B cell (primary cell): ENCODE measurements around the gene MAPKAP1. TPM values are rescaled to one million over a fixed set of nuclear protein-coding genes. Genes with fewer than 3 reads are reported as not detected.

Source experiments
- ATAC-seq: fragments of 200-7000 bp; cut with Tn5 transposase; one replicate; pipeline ENCODE4 v1.10.0; 2021; ENCODE audit warnings: low read depth, mild to moderate bottlenecking, moderate number of reproducible peaks, moderate library complexity
- CTCF ChIA-PET: fragments of 350-600 bp; sonication (Branson Sonifier 250); formaldehyde crosslinking; loops from one replicate; lab custom pipeline; 2021; ENCODE audit warnings: antibody characterized with exemption, inconsistent platforms; lab: Charles Lee
- POLR2A ChIA-PET: fragments of 350-600 bp; sonication (Branson Sonifier 250); formaldehyde crosslinking; loops from one replicate; lab custom pipeline; 2021; ENCODE audit warnings: antibody characterized with exemption; lab: Charles Lee
- DNase-seq: peaks from one replicate; pipeline ENCODE4 v3.0.0; 2013
- H2AFZ ChIP-seq: 2 replicates; pipeline ENCODE4 v1.6.1; 2012; ENCODE audit warnings: mild to moderate bottlenecking, low read depth, low read length; ENCODE audit not compliant: insufficient read depth, poor library complexity, severe bottlenecking
- H3K27ac ChIP-seq, 2 donors: 1 replicate in 1 of 2; 2 replicates in 1 of 2; pipeline ENCODE4 v1.5.1; 2012 to 2013; ENCODE audit warnings: low read length in 2 of 2, mild to moderate bottlenecking in 2 of 2, moderate library complexity in 1 of 2
- H3K27me3 ChIP-seq, 4 experiments: fragments of 200-600 bp in 1 of 4; sonication (generic) in 1 of 4; replicated peaks in 1 of 4; 1 replicate in 2 of 4; 2 replicates in 2 of 4; pipeline versions ENCODE4 v1.6.1 to v1.7.0; 2013 to 2016; ENCODE audit warnings: low read length in 3 of 4, mild to moderate bottlenecking in 2 of 4, mixed read lengths in 1 of 4, moderate library complexity in 1 of 4; ENCODE audit not compliant: insufficient read depth in 4 of 4, control insufficient read depth in 3 of 4; ENCODE audit errors: control extremely low read depth in 1 of 4
- H3K36me3 ChIP-seq, 2 experiments: replicated peaks in 1 of 2; 1 replicate in 1 of 2; 2 replicates in 1 of 2; pipeline versions ENCODE4 v1.6.1 to v1.7.1; 2013; ENCODE audit warnings: low read length in 1 of 2; ENCODE audit not compliant: insufficient read depth in 2 of 2, control insufficient read depth in 1 of 2; ENCODE audit errors: control extremely low read depth in 1 of 2, extremely low read depth in 1 of 2
- H3K4me1 ChIP-seq, 2 donors: fragments of 200-600 bp in 1 of 2; sonication (generic) in 1 of 2; 1 replicate in 1 of 2; 2 replicates in 1 of 2; pipeline versions ENCODE4 v1.5.1 to v1.6.1; 2013 to 2017; ENCODE audit warnings: low read length in 2 of 2; ENCODE audit not compliant: control insufficient read depth in 2 of 2, insufficient read depth in 2 of 2
- H3K4me2 ChIP-seq: replicated peaks from 2 replicates; pipeline ENCODE3; 2012; ENCODE audit warnings: mild to moderate bottlenecking, low read depth, low read length; ENCODE audit not compliant: poor library complexity, severe bottlenecking
- H3K4me3 ChIP-seq, 5 experiments: fragments of 200-600 bp in 1 of 5; sonication (generic) in 1 of 5; 1 replicate in 3 of 5; 2 replicates in 2 of 5; pipeline versions ENCODE4 v1.5.1 to v1.7.0; 2011 to 2016; ENCODE audit warnings: low read length in 4 of 5, mild to moderate bottlenecking in 4 of 5, low read depth in 2 of 5, control low read depth in 1 of 5, moderate library complexity in 1 of 5; ENCODE audit not compliant: insufficient read depth in 1 of 5; ENCODE audit errors: control extremely low read depth in 1 of 5, extremely low read depth in 1 of 5
- H3K79me2 ChIP-seq: fragments of 200-600 bp; sonication (generic); one replicate; pipeline ENCODE4 v1.6.0; 2016; ENCODE audit warnings: low read length; ENCODE audit not compliant: control insufficient read depth, insufficient read depth
- H3K9ac ChIP-seq: fragments of 200-600 bp; sonication (generic); 2 replicates; pipeline ENCODE4 v1.6.1; 2017; ENCODE audit warnings: mild to moderate bottlenecking, low read length, moderate library complexity
- H3K9me3 ChIP-seq, 3 donors: one replicate each; pipeline versions ENCODE4 v1.6.1 to v1.7.1; 2013; ENCODE audit warnings: low read length in 2 of 3; ENCODE audit not compliant: control insufficient read depth in 2 of 3, insufficient read depth in 1 of 3; ENCODE audit errors: control extremely low read depth in 1 of 3
- H4K20me1 ChIP-seq: 2 replicates; pipeline ENCODE4 v1.6.0; 2012; ENCODE audit warnings: mild to moderate bottlenecking, low read length; ENCODE audit not compliant: insufficient read depth, control insufficient read depth, poor library complexity, severe bottlenecking
- H3K27ac Mint-ChIP-seq: one replicate; pipeline ENCODE4 v1.8.0; 2021; ENCODE audit warnings: mixed read lengths
- H3K27me3 Mint-ChIP-seq: one replicate; pipeline ENCODE4 v1.8.0; 2021; ENCODE audit warnings: mixed read lengths
- H3K4me1 Mint-ChIP-seq: one replicate; pipeline ENCODE4 v1.8.0; 2021; ENCODE audit warnings: mixed read lengths
- H3K4me3 Mint-ChIP-seq: one replicate; pipeline ENCODE4 v1.8.0; 2021; ENCODE audit warnings: mixed read lengths
- H3K9me3 Mint-ChIP-seq: one replicate; pipeline ENCODE4 v1.8.0; 2022; ENCODE audit warnings: mixed read lengths; ENCODE audit not compliant: insufficient read depth
- EZH2 ChIP-seq: IDR thresholded peaks from 2 replicates; pipeline ENCODE4 v1.6.1; 2012; ENCODE audit warnings: borderline replicate concordance, low read depth, mild to moderate bottlenecking, moderate library complexity, low read length; ENCODE audit not compliant: insufficient read depth, poor library complexity, severe bottlenecking
- WGBS: methylation state at CpG from one replicate; pipeline ENCODE4 v1.1.5; 2013; ENCODE audit warnings: missing lambda C conversion rate; ENCODE audit not compliant: insufficient coverage; 5-methylcytosine and 5-hydroxymethylcytosine counted together
- intact Hi-C: fragments of 100-400 bp; cut with micrococcal nuclease; formaldehyde crosslinking; loops from one replicate; pipeline ENCODE4 v1.10.0; 2022
- polyA minus RNA-seq: library from RNA; depleted of rRNA, polyadenylated mRNA; stranded (reverse); fragments of >200 nt; gene quantifications from 2 replicates; pipeline ENCODE4 v1.2.3, GENCODE V29; 2012
- polyA plus RNA-seq: library from polyadenylated mRNA; depleted of rRNA; stranded (reverse); fragments of >200 nt; gene quantifications from 2 replicates; pipeline ENCODE4 v1.2.3, GENCODE V29; 2012
- total RNA-seq, 2 donors: library from RNA; stranded (reverse); fragments of 120-200 nt in 1 of 2; gene quantifications; 1 replicate in 1 of 2; 2 replicates in 1 of 2; pipeline versions ENCODE4 v1.2.3 to v1.2.4, GENCODE V29; 2013 to 2022
- TF ChIP-seq, protein P1 (sequence below): fragments of 200-600 bp; IDR thresholded peaks from one replicate; pipeline ENCODE4 v1.8.0; 2022; ENCODE audit warnings: antibody characterized with exemption, mild to moderate bottlenecking

Gene MAPKAP1
- total RNA-seq (62.4 and 72.1 TPM in 2 replicates), polyA plus RNA-seq (51.6 and 57.6 TPM in 2 replicates), polyA minus RNA-seq (54.9 and 73.3 TPM in 2 replicates)
- 75.3 TPM for total RNA-seq (2013)

DNA sequence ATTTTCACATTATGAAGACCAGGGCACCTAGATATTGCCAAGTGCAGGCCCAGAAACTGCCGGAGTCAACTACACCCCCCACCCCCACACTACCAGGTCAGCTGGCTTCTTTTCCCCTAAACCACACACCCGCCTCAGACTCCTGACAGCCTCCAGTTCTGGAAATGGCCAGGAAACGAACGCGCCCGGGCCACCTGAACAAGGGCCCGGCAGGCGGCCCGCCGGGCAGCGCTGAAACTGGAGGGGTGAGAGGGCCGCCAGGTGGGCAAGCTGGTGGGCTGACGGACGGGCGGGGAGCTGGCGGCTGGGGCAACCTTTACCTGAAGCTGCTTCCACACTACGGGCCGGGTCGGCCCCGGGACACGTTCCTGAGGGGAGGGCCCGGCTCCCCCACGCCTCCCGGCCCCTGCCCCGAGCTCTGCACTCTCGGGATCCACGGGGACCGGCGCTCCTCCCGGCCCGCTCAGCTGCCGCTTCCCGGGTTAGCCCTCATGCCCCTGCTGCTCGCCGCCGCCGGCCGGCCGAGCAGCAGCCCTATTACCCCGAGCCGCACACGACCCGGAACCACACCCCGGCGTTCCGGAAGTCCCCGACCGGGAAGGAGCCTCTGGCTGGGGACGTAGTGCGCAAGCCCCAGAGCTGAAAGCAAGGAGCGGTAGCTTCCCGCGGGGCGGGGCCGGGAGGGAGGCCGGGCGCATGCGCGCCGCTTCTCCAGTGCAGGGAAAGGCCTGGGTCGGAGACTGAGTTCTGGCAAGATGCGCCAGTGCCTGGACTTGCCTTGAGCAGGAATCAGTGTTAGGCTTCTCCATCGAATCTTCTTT is at the start of gene MAPKAP1:
MAPKAP1 (minus strand) TSS at position 558 of the 821 bp plus-strand sequence. CDS start 34,634 bp downstream, outside the sequence.
- H3K27ac ChIP-seq, result peak within 1 kb of the TSS; percentile 75 to 84
- ATAC-seq (peak; percentile 99), DNase-seq (peak; percentile 92)
- H3K9ac ChIP-seq, result peak within 1 kb of the TSS; percentile 87
- CTCF ChIA-PET, result interaction anchor here (0.9 to 1.9 kb wide), 5 partner anchors 9 to 149 kb away, joined by 3 to 12 read pairs (median 7); no protein-coding TSS in a partner anchor
- TF ChIP-seq, protein P1, sequence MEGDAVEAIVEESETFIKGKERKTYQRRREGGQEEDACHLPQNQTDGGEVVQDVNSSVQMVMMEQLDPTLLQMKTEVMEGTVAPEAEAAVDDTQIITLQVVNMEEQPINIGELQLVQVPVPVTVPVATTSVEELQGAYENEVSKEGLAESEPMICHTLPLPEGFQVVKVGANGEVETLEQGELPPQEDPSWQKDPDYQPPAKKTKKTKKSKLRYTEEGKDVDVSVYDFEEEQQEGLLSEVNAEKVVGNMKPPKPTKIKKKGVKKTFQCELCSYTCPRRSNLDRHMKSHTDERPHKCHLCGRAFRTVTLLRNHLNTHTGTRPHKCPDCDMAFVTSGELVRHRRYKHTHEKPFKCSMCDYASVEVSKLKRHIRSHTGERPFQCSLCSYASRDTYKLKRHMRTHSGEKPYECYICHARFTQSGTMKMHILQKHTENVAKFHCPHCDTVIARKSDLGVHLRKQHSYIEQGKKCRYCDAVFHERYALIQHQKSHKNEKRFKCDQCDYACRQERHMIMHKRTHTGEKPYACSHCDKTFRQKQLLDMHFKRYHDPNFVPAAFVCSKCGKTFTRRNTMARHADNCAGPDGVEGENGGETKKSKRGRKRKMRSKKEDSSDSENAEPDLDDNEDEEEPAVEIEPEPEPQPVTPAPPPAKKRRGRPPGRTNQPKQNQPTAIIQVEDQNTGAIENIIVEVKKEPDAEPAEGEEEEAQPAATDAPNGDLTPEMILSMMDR, result no peak
- no peak for TF ChIP-seq EZH2
- H3K4me3 Mint-ChIP-seq, result peak within 1 kb of the TSS; percentile 89
- H3K4me3 ChIP-seq, result peak within 1 kb of the TSS; percentile 73 to 93 (median 81)
- peak within 1 kb of the TSS; percentile 96 for H2AFZ ChIP-seq
- under 1% methylated on average over 63 of the region's 63 CpGs for WGBS
- peaks cover 80% of the 10 kb centered on the region for H3K79me2 ChIP-seq
- peaks cover 20 to 22% of the 10 kb centered on the region in 2 donors for H3K4me1 ChIP-seq
- peaks cover 0 to 2% (median 0%) of the 10 kb centered on the region in 4 experiments for H3K27me3 ChIP-seq
- no peaks in the 10 kb centered on the region for H3K9me3 Mint-ChIP-seq
- H3K27me3 Mint-ChIP-seq, result peaks cover 3% of the 10 kb centered on the region
- H3K4me1 Mint-ChIP-seq, result peaks cover 47% of the 10 kb centered on the region
- POLR2A ChIA-PET, result interaction anchor here (0.5 to 1.6 kb wide), 7 partner anchors 13 to 214 kb away, joined by 3 to 13 read pairs (median 6); no protein-coding TSS in a partner anchor
- H3K4me2 ChIP-seq, result peak within 1 kb of the TSS; percentile 96
- H3K9me3 ChIP-seq, result no peaks in the 10 kb centered on the region
- peak within 1 kb of the TSS; percentile 88 for H3K27ac Mint-ChIP-seq
- H3K36me3 ChIP-seq, result peaks cover 0 to 2% of the 10 kb centered on the region in 2 experiments
- intact Hi-C loops, result loop anchor here (1.0 to 5.0 kb wide), 5 partner anchors 39 to 260 kb away; no protein-coding TSS in a partner anchor
- H4K20me1 ChIP-seq, result peaks cover under 1% of the 10 kb centered on the region
